Fibroblast of skin of right biceps (primary cell): Measurements from ENCODE around the gene SPTLC3.
A peak's percentile ranks its signal among the peaks of the same experiment; 100 is the strongest.

Experiments used
- DNase-seq: peaks from one replicate; pipeline ENCODE4 v3.0.0-alpha.2; 2013

The SPTLC3 gene

DNA sequence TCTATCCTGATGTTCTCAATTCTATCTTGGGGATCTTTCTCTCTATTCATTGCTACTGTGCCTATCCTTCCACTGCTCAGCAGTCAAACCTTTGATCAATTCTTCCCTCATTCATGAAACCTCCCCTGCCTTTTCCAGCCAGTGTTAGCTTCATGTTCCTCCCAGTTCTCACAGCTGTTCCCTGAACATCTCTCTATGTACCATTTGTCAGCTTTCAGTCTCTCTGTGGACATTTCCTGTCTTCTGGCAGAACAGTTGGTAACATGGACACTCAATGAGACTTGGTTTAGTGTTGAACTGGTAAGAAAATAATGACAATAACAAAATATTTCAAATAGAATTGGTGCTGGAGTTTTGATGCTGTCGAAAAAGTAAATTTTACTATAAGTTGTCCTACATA is 26.2 kb downstream of the SPTLC3 start:
- no peak for DNase-seq

DNA sequence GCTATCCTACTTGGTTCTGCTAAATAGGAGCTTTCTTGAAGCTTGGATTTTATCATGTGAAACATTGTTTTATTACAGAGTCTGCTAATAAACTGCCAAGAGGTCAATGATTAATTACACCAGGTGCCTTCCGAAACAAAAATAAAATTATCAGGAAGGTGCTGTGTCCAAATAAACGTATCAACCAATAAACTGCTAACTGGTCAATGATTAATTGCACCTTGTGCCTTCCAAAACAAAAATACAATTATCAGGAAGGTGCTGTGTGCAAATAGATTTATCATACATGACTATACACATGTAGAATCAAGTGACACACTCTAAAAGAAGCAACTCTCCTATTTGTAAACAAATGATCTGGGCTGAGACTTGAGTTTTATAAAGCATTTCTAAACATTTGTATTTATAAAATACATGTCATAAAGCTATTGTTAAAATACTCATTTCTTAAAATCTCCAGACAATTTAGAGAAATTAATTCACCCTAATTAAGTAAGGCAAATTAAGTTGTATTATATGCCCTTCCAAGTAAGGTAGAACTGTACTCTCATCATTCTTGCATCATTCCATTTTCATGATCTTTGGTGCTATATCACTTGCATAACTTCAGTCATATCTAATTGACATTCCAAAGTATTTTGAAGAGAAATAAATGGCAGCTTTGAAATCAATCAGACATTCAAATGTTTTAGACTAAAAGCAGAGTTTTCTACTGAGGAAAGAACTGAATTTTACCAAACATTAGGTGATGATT is 26.8 kb downstream of the SPTLC3 start:
- DNase-seq = no peak

DNA sequence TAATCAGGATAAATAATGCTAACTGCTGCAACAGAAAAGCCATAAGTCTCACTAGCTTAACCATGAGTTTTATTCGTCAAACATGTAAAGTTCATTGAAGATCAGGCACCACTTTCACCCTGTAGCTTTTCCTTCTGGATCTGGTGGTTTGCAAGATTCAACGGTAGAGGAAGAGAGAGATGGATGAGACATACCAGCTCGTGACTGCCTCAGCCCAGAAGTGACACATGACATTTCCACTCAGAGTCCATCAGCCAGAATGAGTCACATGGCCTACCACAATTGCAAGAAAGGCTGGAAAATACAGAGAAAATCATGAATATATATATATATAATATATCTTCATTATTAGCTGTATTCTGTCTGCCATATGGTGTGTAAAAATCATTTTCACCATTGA is 29.0 kb downstream of the SPTLC3 start:
- peak; percentile 49 for DNase-seq

DNA sequence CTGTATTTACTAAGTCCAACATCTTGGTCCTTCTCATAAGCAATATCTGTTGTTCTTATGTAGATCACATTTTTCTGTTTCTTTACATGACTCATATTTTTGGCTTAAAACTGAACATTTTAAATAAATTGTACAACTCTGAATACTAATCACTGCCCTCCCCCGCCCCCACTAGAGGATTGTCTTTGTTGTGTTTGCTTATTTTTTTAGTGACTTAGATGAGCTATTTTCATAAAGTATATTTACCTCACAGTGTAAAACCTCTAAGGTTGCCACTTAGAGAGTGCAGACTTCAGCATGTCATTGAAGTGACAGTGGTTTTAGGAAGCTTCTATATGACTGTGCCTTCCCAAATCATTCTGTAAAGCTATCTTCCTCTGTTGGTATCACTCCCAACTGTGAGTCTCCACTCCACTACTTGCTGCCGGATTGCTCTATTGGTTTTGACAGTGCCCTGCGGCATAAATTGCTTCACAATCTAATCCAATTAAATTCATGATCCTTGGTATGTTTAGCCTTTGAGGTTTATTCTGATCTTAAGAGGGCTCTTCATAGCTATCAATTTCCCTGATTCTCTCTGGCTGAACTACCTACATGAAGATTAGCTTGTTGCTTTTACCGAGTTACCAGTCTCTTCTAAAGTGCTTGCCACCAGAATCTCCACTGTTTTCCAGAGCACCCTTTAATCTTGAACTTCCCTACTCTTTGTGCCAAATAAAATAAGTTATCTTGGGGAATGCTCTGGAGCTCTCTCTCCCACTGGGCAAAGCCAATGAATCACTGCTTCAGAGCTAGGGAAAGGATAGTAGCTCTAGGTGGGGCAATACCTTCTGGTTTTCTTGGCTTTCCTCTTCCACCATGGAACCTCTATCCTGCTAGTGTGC is 33.0 kb downstream of the SPTLC3 start:
- peak; percentile 15 for DNase-seq

DNA sequence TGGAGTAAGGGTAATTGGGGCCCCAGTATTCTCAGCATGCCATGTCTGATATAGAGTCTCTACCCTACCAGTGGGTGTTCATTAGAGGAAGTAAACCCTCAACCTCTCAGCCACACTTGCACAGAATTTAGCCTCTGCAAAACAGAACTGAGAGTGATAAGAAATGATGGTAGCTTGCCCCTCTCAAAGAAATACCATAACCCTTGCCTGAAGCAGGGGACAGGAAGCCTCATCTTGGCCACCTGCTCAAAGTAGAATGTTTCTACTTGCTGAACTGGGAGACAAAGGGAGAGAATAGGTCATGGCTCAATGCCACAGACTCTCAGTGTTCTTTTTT is 33.7 kb downstream of the SPTLC3 start:
- no peak for DNase-seq

DNA sequence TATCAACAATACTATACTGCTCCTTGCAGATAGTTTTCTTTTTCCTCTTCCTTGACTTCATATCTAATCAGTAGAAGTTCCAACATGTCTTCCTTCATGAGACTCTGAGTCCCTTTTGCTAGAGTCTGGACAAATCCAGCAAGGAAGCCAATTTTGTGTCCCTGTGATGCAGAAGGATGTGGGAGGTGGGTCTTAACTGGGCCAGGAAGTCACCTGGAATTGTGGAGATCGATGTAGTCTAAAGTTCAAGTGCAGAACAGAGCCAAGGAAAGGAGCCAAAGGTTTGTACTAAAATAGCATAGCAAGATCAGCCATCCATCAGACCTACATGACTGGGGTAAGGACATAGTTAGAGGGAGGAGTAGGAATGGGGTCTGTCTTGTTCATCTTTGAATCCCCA is 37.6 kb downstream of the SPTLC3 start:
- DNase-seq = no peak

DNA sequence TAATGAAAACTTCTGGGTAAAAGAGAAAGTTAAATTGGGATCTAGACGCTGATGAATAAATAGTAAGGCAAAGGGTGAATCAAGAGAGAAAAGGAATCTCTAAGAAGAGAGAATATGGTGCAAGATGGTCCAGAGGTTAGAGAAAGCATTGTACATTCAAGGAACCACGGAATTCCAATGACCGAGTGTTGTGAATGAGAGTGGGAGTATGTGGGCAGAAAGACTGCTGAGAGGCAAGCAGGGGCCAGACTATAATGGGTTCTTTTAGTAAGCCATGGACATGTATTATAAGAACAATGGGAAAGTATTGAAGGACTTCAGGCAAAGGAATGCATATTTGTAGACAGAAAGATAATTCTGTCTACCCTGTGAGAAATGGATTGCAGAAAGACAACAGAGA is 45.2 kb downstream of the SPTLC3 start:
- no peak for DNase-seq

DNA sequence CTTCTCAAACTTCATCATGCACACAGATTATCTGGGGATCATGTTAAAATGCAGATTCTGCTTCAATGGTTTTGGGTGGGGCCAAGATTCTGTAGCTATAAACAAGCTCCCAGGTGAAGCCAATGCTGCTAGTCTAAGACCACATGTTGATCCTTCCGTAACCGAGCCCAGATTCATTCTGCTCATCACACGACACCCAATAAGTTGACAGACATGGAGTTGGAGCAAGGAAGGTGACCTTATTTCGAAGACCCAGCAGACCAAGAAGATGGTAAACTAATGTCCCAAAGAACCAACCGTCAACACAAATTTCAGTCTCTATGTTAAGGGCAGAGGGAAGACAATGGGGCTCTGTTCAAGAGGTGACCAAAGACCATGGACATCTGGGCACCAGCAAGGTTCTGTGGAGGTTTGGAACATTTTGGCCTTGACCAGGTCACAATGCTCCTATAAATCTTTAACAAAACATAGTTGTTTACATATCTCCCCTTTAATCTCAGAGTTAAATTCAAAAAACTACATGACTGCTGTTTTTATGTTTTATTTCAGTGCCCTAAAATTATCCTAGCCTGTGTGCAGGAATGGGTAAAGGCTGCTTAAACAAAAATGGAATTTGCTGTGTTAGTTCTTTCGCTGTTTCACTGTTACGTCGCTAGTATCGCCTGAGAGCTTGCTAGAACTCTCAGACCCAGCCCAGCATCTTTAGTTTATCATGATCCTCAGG is 50.1 kb downstream of the SPTLC3 start:
- no peak for DNase-seq

DNA sequence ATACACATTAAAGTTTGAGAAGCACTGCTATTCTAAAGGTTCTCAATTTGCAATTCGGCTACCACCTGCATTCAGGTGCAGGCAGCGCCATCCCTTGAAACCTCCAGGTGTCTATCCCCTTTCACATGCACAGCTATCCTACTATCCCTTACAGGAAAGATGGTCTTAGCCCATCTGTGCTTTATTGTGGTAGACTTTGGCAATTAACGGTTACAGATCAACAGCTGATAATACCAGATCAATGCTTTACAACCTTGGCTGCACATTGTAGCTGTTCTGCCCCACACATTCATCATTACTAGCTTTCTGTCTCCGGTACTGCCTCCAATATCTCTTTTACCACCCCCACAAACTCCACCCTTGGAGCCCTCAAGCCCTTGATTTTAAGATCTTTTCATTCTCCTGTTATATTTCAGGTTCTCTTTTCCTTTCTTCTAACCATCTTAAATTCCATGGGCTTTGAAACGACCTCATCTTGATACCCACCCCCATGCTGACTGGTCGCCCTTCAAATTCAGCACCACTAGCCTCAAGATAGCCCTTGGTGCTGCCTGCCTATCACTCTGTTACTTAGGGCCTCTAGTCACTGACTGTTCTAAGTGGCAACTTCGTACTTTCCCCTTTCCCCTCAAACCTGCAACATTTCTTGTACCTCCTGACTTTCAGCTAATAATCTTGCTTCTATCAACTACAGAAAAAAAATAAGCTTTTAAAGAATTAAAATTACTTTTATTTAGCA is 50.8 kb downstream of the SPTLC3 start:
- no peak for DNase-seq

DNA sequence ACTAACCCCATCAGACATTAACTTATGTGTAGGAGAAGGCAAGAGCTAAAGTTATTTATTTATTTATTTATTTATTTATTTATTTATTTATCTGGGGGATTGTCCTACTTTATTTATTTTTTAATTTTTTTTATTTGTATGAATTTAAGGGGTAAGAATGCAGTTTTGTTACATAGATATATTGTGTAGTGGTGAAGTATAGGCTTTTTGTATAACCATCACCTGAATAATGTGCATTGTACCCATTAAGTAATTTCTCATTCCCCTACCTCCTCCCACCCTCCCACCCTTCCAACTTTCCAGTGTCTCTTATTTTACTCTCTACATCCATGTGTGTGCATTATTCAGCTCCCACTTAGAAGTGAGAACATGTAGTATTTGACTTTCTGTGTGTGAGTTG is 51.6 kb downstream of the SPTLC3 start:
- no peak for DNase-seq

DNA sequence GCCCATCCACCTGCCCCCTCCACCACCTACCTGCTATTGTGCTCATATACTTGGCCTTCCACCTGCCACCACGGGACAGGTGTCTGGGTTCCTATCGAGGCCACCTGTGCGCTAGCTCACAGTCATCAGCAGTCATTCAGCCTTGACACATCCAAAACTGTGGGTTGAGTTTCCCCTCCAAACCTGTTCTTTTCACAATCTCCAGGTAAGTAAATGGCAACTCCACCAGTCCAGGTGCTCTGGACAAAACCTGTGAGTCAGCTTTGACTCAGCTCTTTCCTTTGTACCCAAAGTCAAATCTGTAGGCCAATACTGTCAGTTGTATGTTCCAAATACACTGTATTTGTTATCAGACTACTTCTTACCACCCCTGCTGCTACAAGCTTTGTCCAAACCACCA is 52.6 kb downstream of the SPTLC3 start:
- DNase-seq = no peak

DNA sequence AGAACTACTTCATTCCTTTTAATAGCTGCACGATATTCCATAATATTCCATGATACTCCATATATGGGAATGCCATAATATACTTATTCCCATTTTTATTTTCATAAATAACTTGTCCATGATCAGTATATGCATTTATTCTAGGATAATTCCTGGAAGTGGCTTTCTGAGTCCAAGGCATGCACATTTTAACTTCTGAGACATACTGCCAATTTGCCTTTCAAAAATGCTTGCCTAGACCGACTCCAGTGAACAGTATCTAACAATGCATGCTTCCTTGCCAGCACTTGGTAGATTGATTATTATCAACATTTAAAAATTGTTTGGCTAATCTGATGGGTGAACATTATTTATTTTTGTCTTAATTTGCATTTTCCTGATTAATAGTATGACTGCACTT is 54.0 kb downstream of the SPTLC3 start:
- no peak for DNase-seq

DNA sequence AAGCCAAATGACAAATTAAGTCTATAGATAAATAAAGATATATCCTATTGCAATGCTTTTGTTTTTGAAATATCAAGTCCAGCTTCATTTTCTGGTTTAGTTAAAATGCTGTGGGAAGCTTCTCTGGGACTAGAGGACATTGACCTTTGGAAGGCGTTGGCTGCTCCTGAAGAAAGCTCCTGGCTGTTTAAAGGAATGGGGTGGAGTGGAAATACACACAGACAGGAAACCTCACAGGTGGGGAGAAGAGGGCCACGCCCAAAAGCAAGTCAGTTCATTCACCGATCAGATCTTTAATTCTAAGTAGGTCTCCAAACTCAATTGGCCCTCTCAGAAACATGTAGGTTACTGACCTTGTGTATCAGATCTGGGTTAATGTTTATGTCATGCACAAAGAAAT is 59.6 kb downstream of the SPTLC3 start:
- no peak for DNase-seq

DNA sequence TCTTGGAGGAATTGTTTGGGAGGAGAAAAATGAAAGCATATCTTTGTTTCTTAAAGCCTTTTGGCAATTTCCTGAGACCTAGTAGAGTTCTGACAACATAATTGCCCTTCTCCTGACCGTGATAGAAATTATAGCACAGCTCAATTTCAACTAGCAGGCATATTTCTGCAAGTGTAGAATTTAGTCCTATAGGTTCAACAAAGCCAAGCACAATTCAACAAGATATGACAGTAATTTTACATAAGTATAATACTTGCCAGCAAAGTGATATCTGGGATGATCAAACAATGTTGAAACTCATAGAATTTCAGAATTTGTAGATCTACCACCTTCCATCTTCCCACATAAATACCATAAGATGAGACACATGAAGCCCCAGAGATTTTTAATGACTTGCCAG is 73.1 kb downstream of the SPTLC3 start:
- no peak for DNase-seq

DNA sequence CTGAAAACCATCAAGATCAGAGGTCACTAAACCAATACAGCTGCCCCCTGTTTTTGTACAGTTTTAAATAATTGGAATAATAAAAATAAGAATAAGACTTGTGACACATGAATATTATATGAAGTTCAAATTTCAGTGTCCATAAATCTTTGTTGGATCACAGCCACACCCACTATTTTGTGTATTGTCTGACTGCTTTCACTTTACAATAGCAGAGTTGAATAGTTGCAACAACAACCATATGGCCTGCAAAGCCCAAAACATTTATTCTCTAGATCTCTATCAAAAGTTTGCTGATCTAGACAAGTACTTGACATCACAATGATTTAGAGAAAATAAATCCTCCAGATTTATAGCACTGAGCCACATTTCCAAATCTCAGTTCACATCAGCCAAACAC is 73.6 kb downstream of the SPTLC3 start:
- DNase-seq = no peak

DNA sequence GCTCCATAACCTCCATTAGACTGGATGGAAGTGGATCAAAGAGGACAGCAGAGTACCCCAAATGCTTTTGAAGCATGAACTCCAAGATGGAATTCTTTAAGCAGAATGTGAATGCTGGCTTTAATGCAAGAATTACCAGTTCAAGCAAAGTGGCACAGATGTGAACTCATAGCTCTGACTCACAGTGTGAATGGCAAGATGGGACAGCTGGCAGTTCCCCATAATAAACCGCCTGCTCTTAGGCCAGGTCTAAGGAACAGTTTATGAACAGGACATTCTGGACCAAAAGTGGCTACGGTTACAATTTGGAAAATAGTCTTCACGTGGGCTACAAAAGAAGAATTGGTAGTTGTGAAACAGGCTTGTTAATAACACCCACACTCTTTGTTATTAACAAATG is 76.5 kb downstream of the SPTLC3 start:
- no peak for DNase-seq

DNA sequence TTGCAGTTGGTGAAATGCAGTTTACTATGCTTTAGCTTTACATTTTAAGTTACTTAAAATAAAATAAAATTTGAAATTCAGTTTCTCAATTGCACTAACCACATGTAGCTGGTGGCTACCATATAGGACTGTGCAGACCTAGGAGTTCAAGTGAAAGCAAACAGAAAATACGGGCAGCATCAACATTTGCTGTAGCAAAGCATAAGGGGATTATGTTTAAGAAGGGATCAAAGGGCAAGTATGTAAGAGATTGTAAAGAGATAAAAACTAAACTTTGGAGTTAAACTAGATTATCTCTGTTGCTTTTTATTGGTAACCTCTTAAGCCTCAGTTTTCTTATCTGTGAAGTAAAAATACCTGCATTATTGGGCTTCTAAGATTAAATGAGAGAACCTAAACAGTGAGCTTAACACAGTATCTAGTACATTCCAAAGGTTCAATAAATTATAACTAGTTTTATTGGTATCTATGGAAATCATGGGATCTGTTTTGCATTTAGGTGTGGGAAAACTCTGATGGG is 81.2 kb downstream of the SPTLC3 start:
- no peak for DNase-seq

DNA sequence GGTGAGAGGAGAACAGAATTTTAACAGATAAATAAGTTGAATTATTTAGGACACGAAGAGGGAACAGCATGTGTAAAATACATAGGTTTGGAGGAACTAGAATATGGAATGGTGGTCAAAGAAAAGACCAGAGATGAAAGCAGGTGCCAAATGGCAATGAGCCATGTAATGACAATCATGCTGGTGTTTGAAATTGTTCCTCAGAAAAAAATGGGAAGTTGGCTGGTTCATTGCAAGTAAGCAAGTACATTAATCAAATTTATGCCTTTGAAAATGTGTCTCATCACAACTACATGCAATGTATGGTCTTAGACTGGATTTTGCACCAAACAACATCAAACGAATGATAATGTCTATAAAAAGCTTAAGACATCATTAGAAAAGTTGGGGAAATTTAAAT is 83.3 kb downstream of the SPTLC3 start:
- no peak for DNase-seq

DNA sequence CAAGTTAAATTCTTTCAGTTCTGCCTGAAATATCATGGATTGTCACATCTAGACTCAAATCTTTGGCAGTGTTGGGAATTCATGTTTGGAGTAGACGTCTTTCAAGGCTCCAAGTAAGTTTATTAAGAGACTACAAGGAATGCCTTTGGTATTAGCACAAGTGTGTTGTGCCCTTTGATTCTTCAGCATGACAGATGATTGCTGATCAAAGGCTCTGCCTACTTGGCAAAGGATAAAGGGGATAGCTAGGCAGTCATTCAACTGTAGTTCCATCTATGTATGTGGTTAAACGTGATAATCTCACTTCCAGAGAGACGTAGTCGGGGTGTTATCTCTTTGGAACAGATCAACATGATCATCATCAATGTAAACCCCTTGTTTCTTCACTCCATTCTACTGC is 86.2 kb downstream of the SPTLC3 start:
- DNase-seq = no peak

DNA sequence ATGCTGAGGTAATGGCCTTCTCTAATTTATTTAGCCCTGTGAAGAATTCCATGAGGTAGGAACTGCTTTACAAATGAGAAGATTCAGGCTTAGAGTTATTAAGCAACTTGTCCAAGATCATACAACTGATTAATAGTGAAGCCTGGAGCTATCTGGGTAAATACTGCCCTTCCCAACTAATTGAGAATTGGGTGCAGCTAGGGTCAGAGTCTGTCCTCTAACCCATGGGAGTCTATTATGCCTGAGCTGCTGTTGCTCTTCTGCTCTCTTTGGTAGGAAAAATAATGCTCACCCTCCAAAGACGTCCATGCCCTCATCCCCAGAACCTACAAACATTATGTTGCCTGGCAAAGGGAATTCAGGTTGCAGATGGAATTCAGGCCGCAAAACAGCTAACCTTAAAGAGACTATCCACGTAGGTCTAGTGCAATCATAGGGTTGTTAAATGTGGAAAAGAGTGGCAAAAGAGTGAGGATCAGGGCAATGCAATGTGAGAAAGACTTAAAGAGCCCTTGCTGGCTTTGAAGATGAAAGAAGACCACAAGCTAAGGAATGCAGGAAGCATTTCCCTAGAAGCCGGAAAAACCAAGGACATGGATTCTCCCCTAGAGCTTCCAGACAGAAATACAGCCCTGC is 90.1 kb downstream of the SPTLC3 start:
- DNase-seq = no peak

DNA sequence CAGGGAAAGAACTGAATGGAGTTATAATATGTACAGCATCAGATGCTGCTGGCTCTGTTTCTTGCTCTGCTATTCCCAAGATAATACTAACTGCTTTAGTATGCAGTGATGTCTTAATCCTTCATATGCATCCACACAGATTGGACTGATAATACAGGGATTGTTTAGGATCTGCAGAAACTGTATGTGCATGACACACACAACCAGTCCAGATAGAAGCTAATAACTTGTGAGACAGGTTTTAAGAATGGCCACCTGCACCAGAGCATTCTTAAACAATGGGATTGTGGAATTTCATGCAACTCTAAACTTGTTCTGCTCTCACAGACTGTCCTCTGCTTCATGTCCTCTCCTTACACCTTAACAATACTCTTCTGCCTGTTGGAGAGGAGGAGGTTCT is 90.9 kb downstream of the SPTLC3 start:
- no peak for DNase-seq

DNA sequence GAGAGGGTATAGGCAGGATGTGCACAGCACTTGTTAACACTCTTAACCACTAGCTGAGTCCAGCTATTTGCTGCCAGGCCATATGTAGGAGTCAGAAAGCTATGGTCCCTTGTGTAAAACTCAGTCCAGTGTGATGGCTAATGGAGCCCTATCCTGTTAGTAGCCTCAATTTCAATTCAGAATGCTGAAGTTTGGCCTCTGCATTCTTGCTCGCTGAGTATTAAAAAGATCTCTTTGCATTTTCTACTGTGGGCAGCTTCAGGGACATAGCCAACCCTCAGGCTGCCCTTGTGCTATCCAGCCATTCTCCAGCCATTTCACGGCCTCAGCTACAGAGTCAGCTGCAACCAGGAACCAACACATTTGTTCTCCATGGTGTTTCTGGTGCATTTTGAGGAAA is 92.5 kb downstream of the SPTLC3 start:
- no peak for DNase-seq
